ENCODE results near the gene CACUL1.

- TF ChIP-seq CTCF (IDR thresholded peaks at IDR 0.05 in 8 of 11, conservative IDR thresholded peaks at IDR 0.05 in 3 of 11), result no peak
- no peak for TF ChIP-seq POLR2A (IDR thresholded peaks at IDR 0.05)
Observed at GRCh38 chr10:118760265-118760664, 5.5 kb upstream of the CACUL1 start.
